ENCODE measurements around the gene ASB4.
A peak's percentile ranks its signal among the peaks of the same experiment; 100 is the strongest.
"Not testable (repeated sequence)": the region's sequence is repeated elsewhere in the genome, so short reads cannot be mapped to it uniquely, and the experiment has no call there.

ASB4 gene

DNA sequence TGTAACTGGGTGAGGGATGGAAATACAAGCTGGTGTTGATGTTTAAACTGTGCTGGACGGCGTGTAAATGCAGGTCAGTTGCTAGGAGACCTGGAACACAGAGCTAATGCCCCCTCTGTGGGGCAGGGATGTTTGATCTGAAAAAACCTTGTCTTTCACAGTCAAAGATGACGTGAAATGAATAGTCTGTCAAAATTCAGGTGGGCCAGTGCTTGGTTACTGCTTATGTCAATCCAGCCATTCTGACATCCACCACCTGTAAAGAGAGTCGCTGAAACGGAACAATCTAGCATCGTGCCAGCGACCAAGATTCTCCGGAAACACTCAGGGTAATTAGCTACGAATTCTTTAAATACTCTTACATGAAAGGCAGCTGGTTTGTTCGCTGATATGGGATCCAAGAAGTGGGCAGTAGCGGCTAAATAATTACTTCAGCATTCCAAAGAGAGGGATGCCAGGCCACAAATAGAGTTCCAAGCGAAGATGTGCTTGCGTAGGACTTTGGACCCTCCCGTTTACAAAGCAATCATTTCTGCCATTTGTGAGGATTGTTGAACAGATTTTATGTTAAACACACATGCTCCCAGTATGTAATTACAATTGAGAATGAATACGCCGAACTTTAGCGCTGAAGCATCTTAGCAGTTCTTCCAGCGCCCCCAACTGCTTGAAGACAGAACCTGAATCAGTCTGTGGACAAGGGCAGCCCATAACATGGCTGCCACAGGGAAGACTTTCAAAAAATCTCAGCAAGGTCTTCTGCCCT is 7.3 kb upstream of the ASB4 start:
- DNase-seq (ENCODE audit: low read depth in 2 of 3, low spot score in 2 of 3): no peak

DNA sequence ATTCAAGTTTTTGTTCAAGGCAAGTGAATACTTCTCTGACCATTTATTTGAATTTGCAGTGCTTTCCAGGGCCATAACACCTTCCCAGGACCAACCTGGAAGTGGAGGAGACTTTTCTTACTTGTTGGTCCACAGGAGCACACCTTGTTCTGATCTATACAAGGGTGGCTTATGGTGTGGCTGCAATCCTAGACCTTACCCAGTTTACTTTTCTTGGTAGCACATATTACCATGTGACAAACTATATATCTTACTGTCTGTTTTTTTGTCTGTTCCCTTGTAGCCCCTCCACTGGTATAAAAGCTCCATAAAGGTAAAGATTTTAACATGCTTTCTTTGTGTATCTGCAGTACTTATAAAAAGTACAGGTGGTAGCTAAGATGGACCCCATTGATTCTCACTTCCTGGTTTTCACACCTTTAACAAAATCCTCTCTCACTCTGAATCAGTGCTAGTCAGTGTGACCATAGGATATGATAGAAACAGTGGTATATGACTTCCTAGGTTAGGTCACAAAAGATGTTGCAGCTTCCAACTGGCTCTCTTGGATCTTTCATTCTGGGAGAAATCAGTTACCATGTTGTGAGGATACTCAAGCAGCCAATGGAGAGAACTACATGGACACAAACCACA is 5.6 kb upstream of the ASB4 start:
- DNase-seq (ENCODE audit: low read depth in 2 of 3, low spot score in 2 of 3): no peak

DNA sequence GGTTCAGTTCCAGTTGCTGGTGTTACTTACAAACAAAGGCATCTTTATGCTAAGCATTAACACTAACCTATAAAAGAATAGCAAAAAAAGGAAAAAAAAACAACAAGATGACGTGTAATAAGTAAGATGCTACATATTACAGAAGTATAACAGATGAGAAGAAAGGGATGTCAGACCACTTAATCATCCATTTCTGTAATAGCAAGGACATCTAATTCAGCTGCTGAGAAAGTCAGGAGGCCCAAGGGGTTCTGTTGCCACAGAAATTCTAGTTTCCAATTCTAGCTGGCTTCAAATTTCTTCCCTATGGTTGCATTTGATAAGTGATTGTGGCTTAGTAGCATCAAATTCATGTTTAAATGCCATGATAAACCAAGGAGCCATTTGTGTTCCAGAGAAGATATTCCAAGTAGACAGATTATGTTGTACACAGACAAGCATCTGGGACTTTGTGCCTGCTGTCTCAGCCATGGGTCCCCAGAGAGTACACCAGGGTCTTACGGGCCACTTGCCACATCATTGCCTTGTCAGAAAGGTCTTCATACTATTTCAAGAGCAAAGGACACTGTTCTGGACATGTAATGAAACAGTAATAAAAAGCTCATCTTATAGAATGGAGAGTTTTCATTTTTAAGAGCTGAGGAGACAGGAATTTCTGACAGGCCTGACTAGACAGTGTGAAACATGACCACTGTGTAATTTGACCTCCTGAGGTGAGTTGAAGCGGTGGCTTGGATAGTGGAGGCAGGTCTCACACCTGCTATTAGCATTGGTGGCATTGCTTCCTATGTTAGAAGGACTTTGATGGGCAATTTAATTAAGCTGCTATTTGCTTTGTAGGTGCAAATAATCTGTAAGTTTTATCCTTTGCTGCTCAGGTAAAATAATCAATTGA is 4.2 kb upstream of the ASB4 start:
- DNase-seq (ENCODE audit: low read depth in 2 of 3, low spot score in 2 of 3): no peak

- no peak for DNase-seq (ENCODE audit: low read depth in 2 of 3, low spot score in 2 of 3)
These were observed 3.3 kb upstream of the ASB4 start for GRCh38 chr7:95482424-95482823.

DNA sequence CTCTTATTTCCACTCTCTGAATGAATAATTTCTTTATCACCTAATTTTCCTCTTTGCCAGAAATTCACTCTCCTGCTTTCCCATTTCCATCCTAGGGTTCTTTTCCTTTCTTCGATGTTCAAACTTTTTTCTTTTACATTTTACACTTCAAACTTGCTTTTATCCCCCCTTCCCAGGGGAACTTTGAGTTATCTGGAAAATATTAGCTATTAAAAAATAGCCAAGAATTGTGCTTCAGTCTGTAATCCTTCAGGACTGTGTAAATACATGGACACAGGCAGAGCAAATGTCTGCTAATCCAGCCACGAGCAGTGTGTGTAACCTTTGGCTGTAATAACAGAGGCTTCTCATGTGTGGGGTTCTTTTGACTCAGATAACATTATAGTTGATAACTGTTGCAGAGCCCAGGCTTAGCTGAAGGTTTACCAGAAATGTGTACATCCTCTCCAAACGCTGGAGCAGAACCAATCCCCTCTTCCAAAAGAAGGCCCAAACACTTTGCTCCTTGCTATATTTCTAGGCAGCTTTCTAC is 4.6 kb downstream of the ASB4 start:
- DNase-seq (ENCODE audit: low read depth in 2 of 3, low spot score in 2 of 3): no peak

DNA sequence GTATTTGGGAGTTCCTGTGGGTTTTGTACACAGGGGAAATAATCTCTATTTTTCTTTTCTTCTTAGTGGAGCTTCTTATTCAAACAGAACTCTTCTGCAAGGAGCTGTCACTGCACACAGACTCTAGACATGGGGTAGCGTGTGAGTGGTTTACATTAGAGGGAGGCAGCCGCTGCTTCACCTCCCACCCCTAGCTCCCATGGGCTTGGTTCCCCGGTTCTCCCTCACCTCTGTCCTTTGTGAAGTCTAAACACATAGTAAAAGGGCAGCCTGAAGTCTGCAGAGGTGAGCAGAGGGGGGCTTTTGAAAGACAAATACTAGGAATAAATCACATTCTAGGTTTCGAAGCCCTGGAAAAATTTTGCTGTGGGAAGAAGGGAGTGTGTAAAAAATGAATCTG is 5.5 kb downstream of the ASB4 start:
- no peak for DNase-seq (ENCODE audit: low read depth in 2 of 3, low spot score in 2 of 3)

DNA sequence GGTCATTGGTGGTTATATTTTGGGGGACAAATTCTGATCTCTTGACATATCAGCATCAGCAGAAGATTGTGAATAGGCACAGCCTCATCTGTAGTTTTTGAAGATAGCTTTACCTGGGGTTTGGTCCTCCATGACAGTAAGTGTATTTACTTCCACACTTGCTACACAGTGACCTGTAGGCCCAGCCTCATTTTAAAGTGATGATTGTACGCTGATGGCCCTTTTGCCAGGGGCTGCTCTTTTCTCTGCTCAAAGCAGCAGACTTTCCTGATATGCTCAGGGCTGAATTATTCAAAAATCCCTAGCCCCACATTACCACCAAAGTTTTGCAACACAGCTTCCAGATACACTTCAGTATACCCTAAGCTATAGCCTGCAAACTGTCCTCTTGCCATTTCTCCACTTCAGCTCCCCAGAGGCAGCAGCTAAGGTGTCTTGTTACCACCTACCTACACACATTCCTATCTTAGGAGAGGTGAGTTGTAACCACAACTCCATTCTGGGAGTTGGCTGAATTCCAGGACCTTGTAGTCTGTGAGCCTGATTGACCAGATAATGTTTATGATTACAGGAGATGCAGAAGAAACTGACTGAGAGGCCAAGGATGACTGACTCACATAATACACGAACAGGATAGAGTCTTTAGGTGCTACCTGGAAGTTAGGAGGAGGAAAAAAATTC is 6.0 kb downstream of the ASB4 start:
- no peak for DNase-seq (ENCODE audit: low read depth in 2 of 3, low spot score in 2 of 3)

DNA sequence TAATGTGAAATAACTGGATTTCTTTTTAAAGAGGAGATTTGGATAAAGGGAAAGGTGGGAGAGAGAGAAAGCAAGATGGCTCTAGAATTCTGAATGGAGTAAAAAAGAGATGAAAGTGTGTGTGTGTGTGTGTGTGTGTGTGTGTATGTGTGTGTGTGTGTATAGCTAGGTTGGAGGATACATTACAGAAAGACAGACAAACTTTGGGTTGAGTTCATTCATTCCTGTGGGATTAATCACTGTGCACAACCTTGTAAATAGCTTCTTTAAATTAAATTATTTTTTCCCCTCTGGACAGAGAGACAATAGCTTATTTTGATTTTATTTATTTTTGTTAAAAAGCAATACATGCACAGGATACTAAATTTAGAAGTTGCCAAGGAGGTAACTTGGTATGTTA is 7.5 kb downstream of the ASB4 start:
- no peak for DNase-seq (ENCODE audit: low read depth in 2 of 3, low spot score in 2 of 3)

- DNase-seq (ENCODE audit: low read depth in 2 of 3, low spot score in 2 of 3): no peak
These were observed 8.1 kb downstream of the ASB4 start for GRCh38 chr7:95493844-95494243.

DNA sequence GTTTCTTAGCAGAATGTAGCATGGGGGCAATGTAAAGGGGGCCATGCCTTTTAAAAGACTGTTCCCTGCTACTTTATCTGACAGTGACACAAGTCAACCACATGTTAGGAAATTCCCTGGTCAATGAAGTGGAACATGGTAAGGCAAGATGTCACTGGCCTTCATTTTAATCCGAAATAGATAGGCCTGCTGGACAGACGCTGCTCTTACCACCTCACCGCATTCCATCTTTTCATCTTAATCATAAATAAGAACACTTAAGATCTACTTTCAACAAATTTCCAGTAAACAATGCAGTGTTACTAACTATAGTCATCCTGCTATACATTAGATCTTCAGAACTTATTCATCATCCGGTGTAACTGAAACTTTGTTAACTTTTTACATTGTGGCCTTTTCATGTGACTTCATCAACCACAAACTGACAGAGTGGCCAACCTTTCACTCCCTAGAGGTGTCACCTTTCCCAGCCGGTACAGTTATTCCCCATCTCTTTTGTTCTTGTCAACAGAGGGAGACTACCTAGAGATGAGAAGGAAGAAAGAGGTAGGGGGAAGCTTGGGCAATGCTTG is 15.6 kb downstream of the ASB4 start:
- no peak for DNase-seq (ENCODE audit: low read depth in 2 of 3, low spot score in 2 of 3)

- DNase-seq (ENCODE audit: low read depth in 2 of 3, low spot score in 2 of 3): no peak
These were observed 16.7 kb downstream of the ASB4 start for GRCh38 chr7:95502403-95502802.

DNA sequence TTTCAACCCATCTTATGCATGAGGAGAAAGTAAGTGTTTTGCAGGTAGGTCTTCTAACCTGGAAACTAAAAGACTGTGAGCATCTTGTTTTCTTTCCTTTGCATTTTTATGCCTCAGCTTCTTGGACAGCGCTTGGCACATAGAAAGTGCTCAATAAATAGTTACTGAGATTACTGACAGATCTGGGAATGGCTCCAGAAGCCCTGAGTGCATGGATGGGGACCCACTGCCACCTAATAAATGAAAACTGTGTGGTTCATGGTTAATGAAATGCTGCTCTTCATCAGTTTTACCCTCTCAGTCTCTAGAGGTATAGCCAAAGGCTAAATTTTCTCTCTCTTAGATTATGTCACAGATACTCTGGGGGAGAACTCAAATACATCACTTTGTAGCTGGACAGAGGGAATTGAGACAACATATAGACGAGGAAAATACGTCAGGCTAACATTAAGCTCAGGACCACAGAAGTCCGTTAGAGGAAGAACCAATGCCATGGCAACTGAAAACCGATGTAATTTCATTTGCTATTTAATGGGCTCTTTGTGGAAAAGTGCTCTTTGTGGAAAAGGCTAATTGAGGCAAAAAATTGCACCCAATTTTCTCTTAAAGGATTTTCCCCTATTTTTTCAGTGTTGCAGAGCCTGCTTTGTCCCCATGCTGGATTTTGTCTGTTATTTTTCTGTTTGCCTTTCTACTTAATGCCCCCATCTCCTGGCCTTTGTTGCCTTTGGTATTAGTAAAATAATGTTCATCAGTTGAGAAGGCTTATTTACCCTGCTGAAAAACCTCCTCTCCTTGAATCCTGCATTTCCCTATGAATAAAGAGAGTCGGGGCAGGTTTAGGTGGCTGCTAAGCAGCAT is 17.8 kb downstream of the ASB4 start:
- no peak for DNase-seq (ENCODE audit: low read depth in 2 of 3, low spot score in 2 of 3)

GRCh38 chr7:95504132-95504588 is 18.4 kb downstream of the ASB4 start:
- DNase-seq (ENCODE audit: low read depth in 2 of 3, low spot score in 2 of 3): not testable (repeated sequence)

DNA sequence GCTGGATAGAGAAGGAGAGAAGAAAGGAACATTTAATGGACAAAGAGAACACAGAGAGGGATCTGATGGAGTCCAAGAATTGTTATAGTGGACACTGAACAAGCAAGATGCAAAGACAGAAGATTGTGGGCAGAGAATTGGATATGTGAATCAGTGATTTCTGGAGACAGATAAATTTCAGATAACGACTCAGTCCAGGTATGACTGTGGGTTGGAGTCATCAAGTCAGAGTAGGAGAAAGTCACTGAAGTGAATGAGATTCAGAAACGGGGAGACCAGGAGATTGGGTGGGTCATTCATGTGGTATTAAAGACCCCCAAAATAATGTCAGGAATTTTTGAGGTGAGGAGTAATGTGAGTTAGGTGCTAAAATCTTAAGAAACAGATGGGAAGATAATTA is 23.0 kb downstream of the ASB4 start:
- no peak for DNase-seq (ENCODE audit: low read depth in 2 of 3, low spot score in 2 of 3)

GRCh38 chr7:95509199-95509598 is 23.5 kb downstream of the ASB4 start:
- no peak for DNase-seq (ENCODE audit: low read depth in 2 of 3, low spot score in 2 of 3)

GRCh38 chr7:95511716-95512260 is 26.0 kb downstream of the ASB4 start:
- DNase-seq (ENCODE audit: low read depth in 2 of 3, low spot score in 2 of 3): peak in 1 of 3 experiments; percentile 20

GRCh38 chr7:95517458-95517857 is 31.7 kb downstream of the ASB4 start:
- no peak for DNase-seq (ENCODE audit: low read depth in 2 of 3, low spot score in 2 of 3)

DNA sequence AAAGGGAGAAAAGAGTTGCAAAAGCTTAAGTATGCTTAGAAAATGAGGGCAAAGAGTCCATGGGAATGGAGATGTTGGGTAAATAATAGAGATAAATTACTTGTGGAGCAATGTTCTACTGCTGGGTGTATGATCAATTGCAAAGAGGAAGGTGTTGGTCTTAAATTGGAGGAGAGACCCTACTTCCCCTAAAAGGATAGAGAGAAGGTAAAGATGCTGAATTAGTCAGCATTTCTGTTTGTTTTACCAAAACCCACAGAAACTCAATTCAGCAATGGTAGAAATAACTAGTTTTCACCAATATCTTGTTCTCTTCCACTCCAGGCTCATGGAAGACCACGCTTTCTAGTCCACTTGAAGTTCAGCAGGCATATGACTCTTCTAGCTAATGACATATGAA is 32.1 kb downstream of the ASB4 start:
- DNase-seq (ENCODE audit: low read depth in 2 of 3, low spot score in 2 of 3): no peak

- DNase-seq (ENCODE audit: low read depth in 2 of 3, low spot score in 2 of 3): no peak
These were observed 34.4 kb downstream of the ASB4 start for GRCh38 chr7:95520136-95520535.

Data from activated CD8-positive, alpha-beta memory T cell treated with anti-CD3 and anti-CD28 coated beads for 48 hours (primary cell).